HG02623 (cell line): ENCODE results near the gene NFATC4.
A peak's percentile ranks its signal among the peaks of the same experiment; 100 is the strongest.
"Not testable (repeated sequence)": the region's sequence is repeated elsewhere in the genome, so short reads cannot be mapped to it uniquely, and the experiment has no call there.

Experiments used
- ATAC-seq: cut with Tn5 transposase; IDR thresholded peaks from one replicate; pipeline ENCODE4 v1.9.1; 2021; ENCODE audit warnings: moderate library complexity; ENCODE audit not compliant: unreplicated experiment

Gene NFATC4

GRCh38 chr14:24366721-24367513 is 1.1 kb upstream of the NFATC4 start:
- ATAC-seq, result peak; percentile 49

DNA sequence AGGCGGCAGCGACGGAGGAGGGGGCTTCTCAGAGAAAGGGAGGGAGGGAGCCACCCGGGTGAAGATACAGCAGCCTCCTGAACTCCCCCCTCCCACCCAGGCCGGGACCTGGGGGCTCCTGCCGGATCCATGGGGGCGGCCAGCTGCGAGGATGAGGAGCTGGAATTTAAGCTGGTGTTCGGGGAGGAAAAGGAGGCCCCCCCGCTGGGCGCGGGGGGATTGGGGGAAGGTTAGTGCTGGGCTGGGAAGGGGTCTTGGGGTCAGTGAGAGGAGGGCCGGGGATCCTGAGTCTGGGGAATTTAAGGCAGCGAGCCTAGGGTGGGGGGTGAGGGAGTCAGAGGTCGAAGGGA is 203 bp downstream of the NFATC4 start:
- ATAC-seq, result no peak

DNA sequence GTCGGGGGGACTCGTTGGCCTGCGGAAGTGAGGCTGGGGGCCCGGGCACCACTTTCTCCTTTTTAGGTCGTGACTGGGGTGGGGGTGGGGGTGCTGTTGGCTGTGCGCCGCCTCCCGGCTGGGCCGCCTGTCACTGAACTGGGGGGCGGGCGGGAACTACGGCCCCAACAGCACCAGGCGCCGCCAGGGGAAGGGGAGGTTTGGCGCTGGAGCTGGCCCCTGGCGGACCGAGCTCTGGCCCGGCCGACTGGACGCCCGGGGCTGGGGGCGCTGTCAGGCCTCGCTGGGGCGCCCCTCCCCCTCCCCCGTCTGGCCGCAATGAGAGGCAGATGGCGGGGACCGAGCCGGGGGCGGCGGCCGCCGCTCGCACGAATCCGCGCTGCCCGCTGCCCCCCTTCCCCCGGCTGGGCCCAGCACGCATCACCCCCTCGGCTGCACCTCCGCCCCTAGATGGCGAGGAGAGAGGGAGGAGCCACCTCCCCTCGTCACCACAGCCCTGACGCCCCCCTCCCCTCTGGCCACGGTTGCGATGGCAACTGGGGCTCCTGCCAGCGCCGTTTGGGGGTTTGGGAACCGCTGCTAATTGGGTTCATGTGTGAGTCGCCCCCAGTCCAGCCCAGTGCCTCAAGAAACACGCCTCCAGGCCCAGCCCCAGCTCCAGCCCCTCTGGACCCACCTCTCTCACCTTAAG is 723 bp downstream of the NFATC4 start:
- no peak for ATAC-seq

DNA sequence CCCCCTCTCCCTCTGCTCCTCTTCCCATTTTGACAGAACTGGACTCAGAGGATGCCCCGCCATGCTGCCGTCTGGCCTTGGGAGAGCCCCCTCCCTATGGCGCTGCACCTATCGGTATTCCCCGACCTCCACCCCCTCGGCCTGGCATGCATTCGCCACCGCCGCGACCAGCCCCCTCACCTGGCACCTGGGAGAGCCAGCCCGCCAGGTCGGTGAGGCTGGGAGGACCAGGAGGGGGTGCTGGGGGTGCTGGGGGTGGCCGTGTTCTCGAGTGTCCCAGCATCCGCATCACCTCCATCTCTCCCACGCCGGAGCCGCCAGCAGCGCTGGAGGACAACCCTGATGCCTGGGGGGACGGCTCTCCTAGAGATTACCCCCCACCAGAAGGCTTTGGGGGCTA is 1.5 kb downstream of the NFATC4 start:
- no peak for ATAC-seq

- no peak for ATAC-seq
Measured at GRCh38 chr14:24369907-24370687, 2.1 kb downstream of the NFATC4 start.

DNA sequence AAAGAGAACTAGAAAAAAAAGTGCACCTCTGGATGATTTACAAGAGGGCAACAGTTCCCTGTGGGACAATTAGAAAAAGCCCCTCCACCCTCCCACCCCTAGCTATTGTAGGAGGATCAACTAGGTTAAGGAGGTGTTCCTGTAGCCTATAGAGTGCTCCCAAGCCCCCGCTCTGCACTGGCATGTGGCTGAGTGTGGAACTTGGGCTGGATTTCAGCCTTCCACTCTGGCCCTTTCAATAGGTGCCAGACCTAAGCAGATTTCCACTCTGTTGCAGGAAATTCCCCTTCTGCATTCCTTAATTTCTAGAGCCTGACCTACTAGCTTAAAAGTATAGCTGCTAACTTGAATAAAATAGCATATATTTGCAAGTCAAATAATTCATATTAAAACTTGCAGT is 2.8 kb downstream of the NFATC4 start:
- no peak for ATAC-seq

- not testable (repeated sequence) for ATAC-seq
Measured at GRCh38 chr14:24371605-24372004, 3.6 kb downstream of the NFATC4 start.

DNA sequence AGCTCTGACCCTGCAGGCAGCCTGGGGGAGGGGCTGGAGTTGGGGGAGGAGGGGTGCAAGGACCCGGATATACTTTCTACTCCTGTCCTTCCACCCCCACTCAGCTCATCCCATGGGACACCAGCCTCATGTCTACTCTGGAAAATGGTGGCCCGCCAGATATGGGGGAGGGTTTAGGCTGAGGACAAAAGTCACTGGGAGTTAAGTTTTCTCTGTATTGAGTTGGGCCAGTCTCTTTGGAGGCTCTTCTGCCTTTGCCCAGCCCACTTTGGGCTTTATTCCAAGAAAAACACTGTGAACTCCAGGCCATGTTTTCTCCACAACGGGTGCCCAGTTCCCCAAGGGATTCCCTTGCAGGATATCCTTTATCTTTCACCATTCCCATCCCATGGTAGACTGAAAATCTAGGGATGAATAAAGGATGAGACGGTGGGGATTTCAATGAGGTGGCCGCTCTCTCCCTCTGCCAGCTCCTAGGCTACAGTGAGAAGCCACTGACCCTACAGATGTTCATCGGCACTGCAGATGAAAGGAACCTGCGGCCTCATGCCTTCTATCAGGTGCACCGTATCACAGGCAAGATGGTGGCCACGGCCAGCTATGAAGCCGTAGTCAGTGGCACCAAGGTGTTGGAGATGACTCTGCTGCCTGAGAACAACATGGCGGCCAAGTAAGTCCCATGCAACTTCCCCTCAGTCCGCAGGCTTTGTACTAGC is 4.9 kb downstream of the NFATC4 start:
- ATAC-seq, result no peak

DNA sequence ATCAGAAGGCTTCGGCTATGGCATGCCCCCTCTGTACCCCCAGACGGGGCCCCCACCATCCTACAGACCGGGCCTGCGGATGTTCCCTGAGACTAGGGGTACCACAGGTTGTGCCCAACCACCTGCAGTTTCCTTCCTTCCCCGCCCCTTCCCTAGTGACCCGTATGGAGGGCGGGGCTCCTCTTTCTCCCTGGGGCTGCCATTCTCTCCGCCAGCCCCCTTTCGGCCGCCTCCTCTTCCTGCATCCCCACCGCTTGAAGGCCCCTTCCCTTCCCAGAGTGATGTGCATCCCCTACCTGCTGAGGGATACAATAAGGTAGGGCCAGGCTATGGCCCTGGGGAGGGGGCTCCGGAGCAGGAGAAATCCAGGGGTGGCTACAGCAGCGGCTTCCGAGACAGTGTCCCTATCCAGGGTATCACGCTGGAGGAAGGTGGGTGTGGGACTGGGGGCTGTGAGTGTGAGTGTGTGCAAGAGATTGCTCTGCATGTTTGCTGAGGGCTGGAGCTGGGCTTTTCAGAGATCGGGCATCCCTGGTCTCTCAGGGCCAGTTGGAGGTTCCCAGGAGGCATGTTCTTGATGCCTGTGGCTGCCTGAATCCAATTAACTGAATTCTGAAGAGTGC is 8.6 kb downstream of the NFATC4 start:
- no peak for ATAC-seq

DNA sequence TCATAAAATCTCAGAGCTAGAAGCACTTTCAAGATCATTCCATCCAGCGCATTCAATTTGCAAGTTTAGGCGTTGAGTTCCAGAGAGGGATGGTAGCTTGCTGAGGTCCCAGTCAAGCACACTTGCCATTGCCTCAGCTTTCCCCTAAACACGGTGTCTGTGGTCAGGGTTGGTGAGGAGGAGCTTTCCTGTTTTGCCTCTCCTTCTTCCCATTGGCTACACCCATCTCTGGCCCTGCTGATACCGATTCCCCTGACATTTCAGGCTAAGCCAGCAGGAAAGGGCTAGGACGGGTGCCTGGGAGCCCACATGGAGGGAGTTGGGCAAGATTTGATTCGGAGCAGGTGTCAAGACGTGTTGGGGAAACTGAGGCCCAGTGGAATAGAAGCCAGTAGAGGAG is 9.1 kb downstream of the NFATC4 start:
- no peak for ATAC-seq

- ATAC-seq, result no peak
Measured at GRCh38 chr14:24377657-24378056, 9.7 kb downstream of the NFATC4 start.

DNA sequence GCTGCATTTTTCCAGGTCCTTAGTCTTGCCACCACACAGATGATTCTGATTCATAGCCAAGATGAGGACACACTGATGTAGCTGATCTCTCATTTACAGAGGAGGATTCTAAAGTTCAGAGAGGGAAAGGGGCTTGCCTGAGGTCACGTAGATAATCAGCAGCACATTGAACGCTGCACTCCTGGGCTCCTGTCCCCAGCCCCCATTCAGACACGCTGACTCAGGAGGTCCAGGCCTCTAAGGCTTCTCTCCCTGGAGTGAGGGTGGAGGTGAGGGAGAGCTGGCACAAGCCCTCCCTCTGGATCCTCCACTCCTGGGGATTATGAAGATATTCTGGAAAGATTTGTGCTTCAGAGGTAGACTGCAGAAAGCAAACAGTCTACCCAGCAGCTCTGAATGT is 10.3 kb downstream of the NFATC4 start:
- ATAC-seq, result no peak

GRCh38 chr14:24378981-24379906 is 11.3 kb downstream of the NFATC4 start:
- no peak for ATAC-seq

GRCh38 chr14:24379907-24380730 is 12.1 kb downstream of the NFATC4 start:
- ATAC-seq, result no peak

DNA sequence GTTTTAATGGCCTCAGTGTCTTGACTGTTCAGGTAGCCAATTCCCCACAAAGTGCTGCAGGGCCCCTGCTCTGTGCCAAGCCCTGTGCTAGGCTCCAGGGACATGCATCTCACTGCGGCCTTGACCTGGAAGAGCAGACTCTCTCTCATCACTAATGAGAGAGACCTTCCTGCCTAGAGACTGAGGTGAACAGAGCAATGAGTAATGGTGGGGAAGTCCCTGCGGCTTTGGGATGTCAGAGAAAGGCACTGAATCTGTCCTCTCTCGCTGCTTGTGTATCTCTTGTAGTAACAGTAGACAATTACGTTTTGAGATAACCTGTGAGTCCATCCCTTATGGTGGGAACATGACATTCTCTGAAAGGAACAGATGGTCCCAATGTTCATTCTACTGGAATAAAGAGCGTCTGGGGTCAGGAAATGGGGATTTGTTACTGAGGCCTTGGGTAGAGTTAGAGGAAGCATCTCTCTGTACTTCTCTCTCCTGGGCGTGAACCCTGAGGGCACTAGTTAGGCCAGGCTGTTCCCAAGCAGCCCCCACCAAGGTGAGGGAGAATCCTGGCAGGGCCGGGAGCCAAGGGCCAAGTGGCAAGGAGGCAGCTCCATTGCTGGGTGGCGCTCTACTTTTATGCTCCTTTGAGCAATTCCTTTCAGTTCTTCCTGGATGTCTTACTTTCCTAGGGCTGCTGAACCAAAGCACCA is 13.5 kb downstream of the NFATC4 start:
- ATAC-seq, result no peak

DNA sequence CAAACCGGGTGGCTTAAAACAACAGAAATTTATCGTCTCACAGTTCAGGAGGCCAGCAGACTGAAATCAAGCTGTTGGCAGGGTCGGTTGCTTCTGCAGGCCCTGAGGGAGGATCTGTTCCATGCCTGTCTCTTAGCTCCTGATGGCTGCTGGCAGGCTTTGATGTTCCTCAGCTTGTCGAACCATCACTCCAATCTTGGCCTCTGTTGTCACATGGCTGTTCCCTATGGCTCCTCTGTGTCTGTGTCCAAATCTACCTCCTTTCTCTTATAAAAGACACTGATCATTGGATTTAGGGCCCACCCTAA is 14.0 kb downstream of the NFATC4 start:
- no peak for ATAC-seq

- no peak for ATAC-seq
Measured at GRCh38 chr14:24384169-24384568, 16.2 kb downstream of the NFATC4 start.

DNA sequence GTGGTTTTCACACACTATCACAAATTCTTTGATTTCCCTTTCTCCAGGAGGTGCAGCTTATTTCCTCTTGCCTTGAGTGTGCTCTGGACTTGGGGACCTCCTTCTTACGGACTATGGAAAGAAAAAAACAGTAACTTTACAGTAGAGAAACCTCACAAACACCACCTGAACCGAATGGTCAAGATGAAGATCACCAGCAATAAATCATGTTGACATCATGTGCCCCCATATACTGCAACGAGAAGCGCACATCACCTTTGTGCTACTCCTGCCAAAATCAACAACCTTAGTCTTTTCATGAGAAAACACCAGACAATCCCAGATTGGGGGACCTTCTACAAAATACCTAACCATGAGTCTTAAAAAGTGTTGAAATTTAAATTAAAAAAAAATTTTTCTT is 17.5 kb downstream of the NFATC4 start:
- ATAC-seq, result no peak

GRCh38 chr14:24387009-24387345 is 19.0 kb downstream of the NFATC4 start:
- no peak for ATAC-seq
